Neural cell (in vitro differentiated cells): Measurements from ENCODE around the gene EEPD1. TPM values are rescaled to one million over a fixed set of nuclear protein-coding genes. Genes with fewer than 3 reads are reported as not detected.

Source experiments
- H2AFZ ChIP-seq: fragments of 200-600, 300-800 bp; sonication (generic), shearing (Covaris generic); 2 replicates; pipeline ENCODE4 v1.6.0; 2014; ENCODE audit warnings: low read depth, mild to moderate bottlenecking, antibody characterized with exemption, low read length, moderate library complexity
- H3F3A ChIP-seq: fragments of 200-600 bp; shearing (Covaris generic); 2 replicates; pipeline ENCODE4 v1.6.1; 2016; ENCODE audit warnings: mild to moderate bottlenecking, moderate library complexity, mixed read lengths, antibody characterized with exemption, low read length; ENCODE audit not compliant: insufficient read depth, poor library complexity, severe bottlenecking
- H3K27ac ChIP-seq: fragments of 200-600, 300-800 bp; sonication (generic), shearing (Covaris generic); 2 replicates; pipeline ENCODE4 v1.5.1; 2014; ENCODE audit warnings: mild to moderate bottlenecking, low read length, moderate library complexity
- H3K27me3 ChIP-seq: fragments of 300-800, 200-600 bp; sonication (generic), shearing (Covaris generic); 2 replicates; pipeline ENCODE4 v1.6.0; 2014; ENCODE audit warnings: mild to moderate bottlenecking, low read depth, low read length, moderate library complexity; ENCODE audit not compliant: insufficient read depth
- H3K36me3 ChIP-seq: fragments of 300-800, 200-600 bp; sonication (generic), shearing (Covaris generic); 2 replicates; pipeline ENCODE4 v1.5.1; 2014; ENCODE audit warnings: mild to moderate bottlenecking, antibody characterized with exemption, low read length, moderate library complexity; ENCODE audit not compliant: insufficient read depth
- H3K4me2 ChIP-seq: fragments of 300-800, 200-600 bp; sonication (generic), shearing (Covaris generic); 2 replicates; pipeline ENCODE4 v1.6.0; 2014; ENCODE audit warnings: mild to moderate bottlenecking, low read length
- H3K4me3 ChIP-seq: fragments of 300-800, 200-600 bp; sonication (generic), shearing (Covaris generic); 2 replicates; pipeline ENCODE4 v1.5.1; 2014; ENCODE audit warnings: mild to moderate bottlenecking, low read length, moderate library complexity
- H3K79me2 ChIP-seq: fragments of 200-600 bp; shearing (Covaris generic); replicated peaks from 2 replicates; pipeline ENCODE4 v1.6.0; 2014; ENCODE audit warnings: mild to moderate bottlenecking, low read length, moderate library complexity; ENCODE audit not compliant: insufficient read depth
- H3K9ac ChIP-seq: fragments of 300-800, 200-600 bp; sonication (generic), shearing (Covaris generic); 2 replicates; pipeline ENCODE4 v1.6.1; 2016; ENCODE audit warnings: mild to moderate bottlenecking, low read length, mixed read lengths
- H3K9me2 ChIP-seq: fragments of 200-600 bp; shearing (Covaris generic); 2 replicates; pipeline ENCODE4 v1.6.1; 2016; ENCODE audit warnings: mild to moderate bottlenecking, low read length, mixed read lengths; ENCODE audit not compliant: insufficient read depth
- H3K9me3 ChIP-seq: fragments of 200-600, 300-800 bp; sonication (generic), shearing (Covaris generic); 2 replicates; pipeline ENCODE4 v1.6.1; 2016; ENCODE audit warnings: mild to moderate bottlenecking, mixed run types, low read length, moderate library complexity, mixed read lengths
- H4K20me1 ChIP-seq: fragments of 200-600 bp; shearing (Covaris generic); 2 replicates; pipeline ENCODE4 v1.6.1; 2016; ENCODE audit warnings: mild to moderate bottlenecking, mixed run types; ENCODE audit not compliant: insufficient read depth
- CTCF ChIP-seq: fragments of 450-650 bp; IDR thresholded peaks from 2 replicates; pipeline ENCODE4 v1.5.1; 2014; ENCODE audit warnings: antibody characterized with exemption, mild to moderate bottlenecking, moderate library complexity; ENCODE audit not compliant: poor library complexity, severe bottlenecking
- EP300 ChIP-seq: fragments of 450-650 bp; conservative IDR thresholded peaks from 2 replicates; pipeline ENCODE4 v1.6.1; 2014; ENCODE audit warnings: antibody characterized with exemption, mild to moderate bottlenecking, moderate library complexity; ENCODE audit not compliant: poor library complexity, severe bottlenecking
- MXI1 ChIP-seq: fragments of 450-650 bp; conservative IDR thresholded peaks from 2 replicates; pipeline ENCODE4 v1.6.1; 2014; ENCODE audit warnings: antibody characterized with exemption, mild to moderate bottlenecking; ENCODE audit not compliant: poor library complexity, severe bottlenecking
- POLR2AphosphoS5 ChIP-seq: IDR thresholded peaks from 2 replicates; pipeline ENCODE4 v1.6.1; 2012
- RAD21 ChIP-seq: fragments of 450-650 bp; conservative IDR thresholded peaks from 2 replicates; pipeline ENCODE4 v1.6.1; 2014; ENCODE audit warnings: antibody characterized with exemption, mild to moderate bottlenecking, moderate library complexity
- REST ChIP-seq: IDR thresholded peaks from 2 replicates; pipeline ENCODE4 v1.6.1; 2012; ENCODE audit warnings: borderline replicate concordance
- SMC3 ChIP-seq: fragments of 450-650 bp; conservative IDR thresholded peaks from 2 replicates; pipeline ENCODE4 v1.6.1; 2014; ENCODE audit warnings: antibody characterized with exemption, mild to moderate bottlenecking, moderate library complexity; ENCODE audit not compliant: poor library complexity
- TAF1 ChIP-seq: IDR thresholded peaks from 2 replicates; pipeline ENCODE4 v1.6.1; 2012; ENCODE audit warnings: low read depth
- polyA plus RNA-seq: library from polyadenylated mRNA; depleted of rRNA; stranded (reverse); fragments of >200 nt; gene quantifications from 2 replicates; pipeline ENCODE4 v1.2.3, GENCODE V29; 2014

The EEPD1 gene
- polyA plus RNA-seq, 1 donor from 2014 or later, result 4.2 TPM

- no peak overlapping the region for H2AFZ ChIP-seq
- H3K4me3 ChIP-seq, result peak overlapping the region; percentile 18
- no peak overlapping the region for H3K4me2 ChIP-seq
- no peak for TF ChIP-seq CTCF
- no peak for TF ChIP-seq SMC3
- TF ChIP-seq REST, result peak; percentile 44
- H3K9ac ChIP-seq, result no peak overlapping the region
- no peaks in the 10 kb centered on the region for H3K27me3 ChIP-seq
- H3K36me3 ChIP-seq, result no peaks in the 10 kb centered on the region
- no peaks in the 10 kb centered on the region for H3F3A ChIP-seq
- H3K9me2 ChIP-seq, result no peaks in the 10 kb centered on the region
- H4K20me1 ChIP-seq, result no peaks in the 10 kb centered on the region
- no peaks in the 10 kb centered on the region for H3K79me2 ChIP-seq
- no peaks in the 10 kb centered on the region for H3K9me3 ChIP-seq
- no peak overlapping the region for H3K27ac ChIP-seq
Measured at GRCh38 chr7:36280840-36281812, 128.1 kb downstream of the EEPD1 start.

GRCh38 chr7:36281945-36282717 lies 129.1 kb downstream of the EEPD1 start:
- H3K27ac ChIP-seq, result no peak overlapping the region
- H3K9me3 ChIP-seq, result no peaks in the 10 kb centered on the region
- H3K4me3 ChIP-seq, result no peak overlapping the region
- H3K9me2 ChIP-seq, result no peaks in the 10 kb centered on the region
- TF ChIP-seq SMC3 (no peak), EP300 (no peak), RAD21 (no peak), TAF1 (no peak), MXI1 (no peak), CTCF (no peak), POLR2AphosphoS5 (no peak)
- no peak overlapping the region for H3K4me2 ChIP-seq
- H3K79me2 ChIP-seq, result no peaks in the 10 kb centered on the region
- H4K20me1 ChIP-seq, result no peaks in the 10 kb centered on the region
- H3F3A ChIP-seq, result no peaks in the 10 kb centered on the region
- H3K27me3 ChIP-seq, result no peaks in the 10 kb centered on the region
- no peaks in the 10 kb centered on the region for H3K36me3 ChIP-seq
- no peak overlapping the region for H2AFZ ChIP-seq
- no peak overlapping the region for H3K9ac ChIP-seq
